Upper lobe of right lung (tissue), 1 donor: ENCODE results near the gene ITCH. TPM values are rescaled to one million over a fixed set of nuclear protein-coding genes. Genes with fewer than 3 reads are reported as not detected.

ENCODE experiments used
- ATAC-seq: fragments of 200-7000 bp; cut with Tn5 transposase; one replicate; pipeline ENCODE4 v1.9.1; 2020; ENCODE audit warnings: mild to moderate bottlenecking, moderate library complexity
- DNase-seq: peaks from one replicate; pipeline ENCODE4 v3.0.0-alpha.2; 2020
- H3K27ac ChIP-seq: fragments of 200-600 bp; one replicate; pipeline ENCODE4 v1.8.0; 2022
- H3K27me3 ChIP-seq: fragments of 200-600 bp; one replicate; pipeline ENCODE4 v1.8.0; 2022; ENCODE audit warnings: mild to moderate bottlenecking
- H3K36me3 ChIP-seq: fragments of 200-600 bp; one replicate; pipeline ENCODE4 v1.8.0; 2022
- H3K4me1 ChIP-seq: fragments of 200-600 bp; one replicate; pipeline ENCODE4 v1.8.0; 2022
- H3K4me3 ChIP-seq: fragments of 200-600 bp; one replicate; pipeline ENCODE4 v1.8.0; 2022; ENCODE audit warnings: mild to moderate bottlenecking
- H3K9me3 ChIP-seq: fragments of 200-600 bp; one replicate; pipeline ENCODE4 v1.8.0; 2022
- intact Hi-C: fragments of 100-400 bp; cut with DNase I; formaldehyde crosslinking; loops from one replicate; pipeline ENCODE4 v1.11.0; 2022
- total RNA-seq: library from RNA; stranded (reverse); fragmentation: NEBNext Ultra II Directional; extraction: Animal tissue kit (Norgen Biotek cat#: 25700); gene quantifications from one replicate; pipeline ENCODE4 v1.2.1, GENCODE V29; 2021
- TF ChIP-seq, protein P1 (sequence below): fragments of 200-600 bp; IDR thresholded peaks from one replicate; pipeline ENCODE4 v1.8.0; 2022; ENCODE audit warnings: antibody characterized with exemption
- donor health status: DM: no; HTN: yes; CAD: no; lungs with severe emphysema.

Gene ITCH
- total RNA-seq, 1 donor from 2014 or later = 65.6 TPM

DNA sequence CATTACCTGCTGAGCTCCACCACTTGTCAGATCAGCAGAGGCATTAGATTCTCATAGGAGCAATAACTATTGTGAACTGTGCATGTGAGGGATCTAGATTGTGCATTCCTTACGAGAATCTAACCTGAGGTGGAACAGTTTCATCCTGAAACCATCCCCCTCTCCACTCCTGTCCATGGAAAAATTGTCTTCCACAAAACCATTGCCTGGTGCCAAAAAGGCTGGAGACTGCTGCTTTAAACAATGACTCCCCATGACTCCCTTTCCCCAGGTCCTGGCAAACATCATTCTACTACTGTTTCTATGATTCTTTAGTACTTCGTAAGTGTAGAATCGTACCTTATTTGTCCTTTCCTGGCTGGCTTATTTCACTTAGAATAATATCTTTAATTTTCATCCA is 143.4 kb downstream of the ITCH start:
- no peak overlapping the region for H3K4me3 ChIP-seq
- H3K27ac ChIP-seq = no peak overlapping the region
- peaks cover 70% of the 10 kb centered on the region for H3K36me3 ChIP-seq
- no peaks in the 10 kb centered on the region for H3K4me1 ChIP-seq
- intact Hi-C loops = no loop called here
- ATAC-seq (no peak), DNase-seq (no peak)
- no peaks in the 10 kb centered on the region for H3K27me3 ChIP-seq
- no peaks in the 10 kb centered on the region for H3K9me3 ChIP-seq
- TF ChIP-seq, protein P1, sequence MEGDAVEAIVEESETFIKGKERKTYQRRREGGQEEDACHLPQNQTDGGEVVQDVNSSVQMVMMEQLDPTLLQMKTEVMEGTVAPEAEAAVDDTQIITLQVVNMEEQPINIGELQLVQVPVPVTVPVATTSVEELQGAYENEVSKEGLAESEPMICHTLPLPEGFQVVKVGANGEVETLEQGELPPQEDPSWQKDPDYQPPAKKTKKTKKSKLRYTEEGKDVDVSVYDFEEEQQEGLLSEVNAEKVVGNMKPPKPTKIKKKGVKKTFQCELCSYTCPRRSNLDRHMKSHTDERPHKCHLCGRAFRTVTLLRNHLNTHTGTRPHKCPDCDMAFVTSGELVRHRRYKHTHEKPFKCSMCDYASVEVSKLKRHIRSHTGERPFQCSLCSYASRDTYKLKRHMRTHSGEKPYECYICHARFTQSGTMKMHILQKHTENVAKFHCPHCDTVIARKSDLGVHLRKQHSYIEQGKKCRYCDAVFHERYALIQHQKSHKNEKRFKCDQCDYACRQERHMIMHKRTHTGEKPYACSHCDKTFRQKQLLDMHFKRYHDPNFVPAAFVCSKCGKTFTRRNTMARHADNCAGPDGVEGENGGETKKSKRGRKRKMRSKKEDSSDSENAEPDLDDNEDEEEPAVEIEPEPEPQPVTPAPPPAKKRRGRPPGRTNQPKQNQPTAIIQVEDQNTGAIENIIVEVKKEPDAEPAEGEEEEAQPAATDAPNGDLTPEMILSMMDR = no peak

DNA sequence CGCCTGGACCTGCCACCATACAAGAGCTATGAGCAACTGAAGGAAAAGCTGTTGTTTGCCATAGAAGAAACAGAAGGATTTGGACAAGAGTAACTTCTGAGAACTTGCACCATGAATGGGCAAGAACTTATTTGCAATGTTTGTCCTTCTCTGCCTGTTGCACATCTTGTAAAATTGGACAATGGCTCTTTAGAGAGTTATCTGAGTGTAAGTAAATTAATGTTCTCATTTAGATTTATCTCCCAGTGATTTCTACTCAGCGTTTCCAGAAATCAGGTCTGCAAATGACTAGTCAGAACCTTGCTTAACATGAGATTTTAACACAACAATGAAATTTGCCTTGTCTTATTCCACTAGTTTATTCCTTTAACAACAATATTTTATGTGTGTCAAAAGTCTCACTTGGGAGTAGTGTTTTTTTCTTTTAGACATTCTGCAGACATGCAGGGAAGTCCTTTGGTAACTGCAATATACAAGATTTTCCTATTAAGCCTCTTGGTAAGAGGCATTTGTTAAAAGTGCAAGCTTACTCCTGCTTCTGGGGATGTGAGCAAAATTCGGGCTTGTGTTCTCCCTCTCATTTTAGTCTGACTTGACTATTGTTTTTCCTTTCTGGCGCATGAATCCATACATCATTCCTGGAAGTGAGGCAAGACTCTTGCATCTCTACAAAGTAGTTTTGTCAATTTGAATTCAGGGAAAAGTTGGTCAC is 144.8 kb downstream of the ITCH start:
- H3K27me3 ChIP-seq = no peaks in the 10 kb centered on the region
- TF ChIP-seq, protein P1 = no peak
- H3K36me3 ChIP-seq = peaks cover 67% of the 10 kb centered on the region

DNA sequence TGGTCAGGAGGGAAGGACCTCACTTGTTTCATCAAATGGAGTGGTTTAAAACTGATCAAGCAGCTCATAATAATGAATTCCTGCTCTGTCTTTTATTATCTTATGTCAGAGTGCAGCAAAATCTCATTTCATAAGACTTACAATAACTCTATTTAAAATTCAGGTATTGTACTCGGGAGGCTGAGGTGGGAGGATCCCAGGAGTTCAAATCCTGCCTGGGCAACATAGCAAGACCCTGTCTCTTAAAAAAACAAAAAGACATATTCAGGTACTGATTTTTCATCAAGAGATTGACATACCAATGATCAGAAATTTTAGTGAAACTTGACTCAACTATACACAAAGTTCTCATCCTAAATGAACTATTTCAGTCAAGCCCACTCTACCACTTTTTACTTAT is 147.5 kb downstream of the ITCH start:
- H3K4me3 ChIP-seq = no peak overlapping the region
- DNase-seq (no peak), ATAC-seq (no peak)
- intact Hi-C loops = no loop called here
- peaks cover 42% of the 10 kb centered on the region for H3K36me3 ChIP-seq
- H3K9me3 ChIP-seq = no peaks in the 10 kb centered on the region
- peaks cover 11% of the 10 kb centered on the region for H3K4me1 ChIP-seq
- no peaks in the 10 kb centered on the region for H3K27me3 ChIP-seq
- no peak overlapping the region for H3K27ac ChIP-seq
- TF ChIP-seq, protein P1 = no peak

More for the DNA sequence above, 144.8 kb downstream of the ITCH start:
- H3K4me3 ChIP-seq = no peak overlapping the region
- H3K4me1 ChIP-seq = no peaks in the 10 kb centered on the region
- intact Hi-C loops = no loop called here
- DNase-seq = no peak
- H3K27ac ChIP-seq = no peak overlapping the region
- H3K9me3 ChIP-seq = no peaks in the 10 kb centered on the region
- ATAC-seq = no peak

DNA sequence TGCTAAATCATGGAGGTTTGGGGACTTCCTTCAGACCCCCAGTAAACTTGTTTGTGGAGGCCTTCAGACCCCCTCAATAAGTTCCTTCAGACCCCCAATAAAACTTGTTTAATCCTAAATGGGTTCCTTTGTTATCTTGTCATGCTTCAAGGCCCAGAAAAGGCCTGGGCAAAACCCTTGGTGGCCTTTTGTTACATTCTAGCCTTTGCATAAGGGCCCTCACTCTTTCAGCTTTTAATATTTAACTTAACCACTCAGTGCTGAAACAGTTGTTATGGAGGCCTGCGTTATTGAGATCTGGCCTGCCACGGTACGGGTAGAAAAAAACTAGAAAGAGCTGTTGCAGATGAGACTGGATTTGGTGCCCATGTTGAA is 148.8 kb downstream of the ITCH start:
- intact Hi-C loops = no loop called here
- peaks cover 29% of the 10 kb centered on the region for H3K36me3 ChIP-seq
- no peak overlapping the region for H3K27ac ChIP-seq
- H3K4me1 ChIP-seq = peaks cover 11% of the 10 kb centered on the region
- H3K27me3 ChIP-seq = no peaks in the 10 kb centered on the region
- no peaks in the 10 kb centered on the region for H3K9me3 ChIP-seq
- TF ChIP-seq, protein P1 = no peak
- no peak for ATAC-seq
- H3K4me3 ChIP-seq = no peak overlapping the region
- DNase-seq = no peak

DNA sequence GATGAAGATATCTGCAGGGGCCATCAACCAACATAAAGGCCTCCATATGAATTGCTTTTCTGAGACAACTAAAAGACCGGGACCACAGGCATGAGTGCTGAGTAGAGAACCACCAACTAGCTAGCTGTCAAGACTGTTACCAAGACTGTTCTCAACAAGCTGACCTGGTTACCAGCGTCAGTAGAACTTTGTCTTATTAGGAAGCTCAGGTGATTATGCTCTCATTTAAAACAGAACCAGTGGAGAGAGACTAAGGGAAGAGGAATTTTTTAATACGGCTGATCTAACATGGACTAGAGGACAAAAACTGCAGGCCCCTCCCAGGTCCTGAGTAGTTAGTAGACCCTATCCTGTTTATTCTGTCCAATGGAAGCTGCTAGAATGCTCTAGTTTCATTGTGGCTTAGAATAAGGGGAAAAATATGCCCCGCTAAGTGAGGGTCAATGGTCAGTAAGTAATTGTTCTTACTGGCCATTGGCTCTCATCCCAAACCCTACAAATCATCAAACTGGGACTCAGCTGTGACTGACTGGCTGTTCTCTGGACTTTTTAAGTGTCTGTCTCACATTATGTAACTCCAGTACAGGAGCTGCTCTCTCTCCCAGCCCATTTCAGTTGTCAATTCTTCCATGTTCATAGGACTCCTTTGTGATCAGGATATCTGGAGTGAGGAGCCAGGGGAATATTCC is 149.3 kb downstream of the ITCH start:
- Histone ChIP-seq H3K4me1 (peaks cover 11% of the 10 kb centered on the region), H3K27me3 (no peaks in the 10 kb centered on the region), H3K4me3 (no peak overlapping the region), H3K27ac (no peak overlapping the region), H3K9me3 (no peaks in the 10 kb centered on the region), H3K36me3 (peaks cover 23% of the 10 kb centered on the region)
- no peak for ATAC-seq
- intact Hi-C loops = no loop called here
- DNase-seq = no peak
- TF ChIP-seq, protein P1 = no peak
